Midbrain (tissue), 1 donor: ENCODE measurements around the gene PRLR.
"Not testable (repeated sequence)": the region's sequence is repeated elsewhere in the genome, so short reads cannot be mapped to it uniquely, and the experiment has no call there.

ENCODE experiments used
- DNase-seq: peaks from one replicate; lab custom pipeline; 2025; lab: John Stamatoyannopoulos, UW

The PRLR gene

DNA sequence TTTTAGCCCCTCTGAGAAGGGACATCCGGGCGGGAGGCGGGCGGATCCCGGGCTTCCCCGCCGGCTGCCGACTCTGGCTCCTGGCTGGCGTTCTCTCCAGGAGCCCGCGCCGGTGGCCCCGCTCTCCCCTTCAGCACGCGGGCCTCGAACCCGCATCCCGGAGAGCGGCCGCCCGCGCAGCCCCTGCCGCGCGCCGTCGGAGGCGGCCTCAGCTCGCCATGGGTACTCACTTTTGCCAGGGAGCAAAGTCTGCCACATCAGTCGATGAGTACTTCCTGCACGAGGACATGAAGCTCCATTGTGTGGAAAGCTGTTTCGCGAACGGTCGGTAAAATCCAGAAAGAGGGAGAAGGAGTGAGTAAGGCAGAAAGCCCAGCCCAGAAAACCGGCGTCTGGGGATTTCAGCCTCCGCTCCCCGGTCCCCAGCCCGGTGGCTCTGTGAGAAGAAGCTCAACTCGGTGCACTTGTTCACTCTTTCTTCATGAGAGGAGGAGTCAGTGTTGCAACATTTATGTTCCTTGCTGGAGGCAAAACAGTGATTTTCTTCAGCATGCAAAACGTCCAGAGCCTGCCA lies at the start of gene PRLR:
PRLR (minus strand) TSS at position 450 of the 574 bp plus-strand sequence. CDS start 140,867 bp downstream, outside the sequence.
- DNase-seq: peak; percentile 8

DNA sequence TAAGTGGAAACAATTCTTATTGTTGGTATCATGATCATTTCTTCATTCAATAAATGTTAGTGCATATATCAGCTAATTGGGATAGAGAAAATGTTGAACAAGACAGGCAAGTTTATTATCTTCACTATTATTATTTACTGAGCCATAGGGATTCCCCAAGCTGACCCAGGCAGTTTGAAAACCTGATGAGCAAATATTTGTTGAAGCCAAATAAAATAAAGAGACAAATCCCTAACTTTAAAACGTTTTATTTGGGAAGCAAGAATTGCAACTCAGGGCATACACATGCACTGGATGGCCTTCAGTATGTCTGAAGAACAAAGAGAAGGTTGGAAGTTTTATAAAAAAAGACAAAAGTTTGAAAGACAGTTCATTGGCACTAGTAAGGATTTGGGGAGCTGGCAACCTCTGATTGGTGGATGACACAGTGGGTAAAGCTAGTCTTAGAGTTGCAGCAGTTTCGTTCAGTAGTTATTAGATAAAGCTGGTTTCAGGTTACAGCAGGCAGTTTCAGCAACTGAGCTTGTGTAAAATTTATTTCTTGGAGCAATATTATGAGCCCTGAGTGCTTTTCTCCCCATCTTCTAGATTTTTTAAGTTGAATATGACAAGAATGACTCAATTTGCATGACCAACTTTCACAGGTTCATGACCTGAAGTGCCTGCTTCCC lies 44.7 kb upstream of the PRLR start:
- DNase-seq: no peak

DNA sequence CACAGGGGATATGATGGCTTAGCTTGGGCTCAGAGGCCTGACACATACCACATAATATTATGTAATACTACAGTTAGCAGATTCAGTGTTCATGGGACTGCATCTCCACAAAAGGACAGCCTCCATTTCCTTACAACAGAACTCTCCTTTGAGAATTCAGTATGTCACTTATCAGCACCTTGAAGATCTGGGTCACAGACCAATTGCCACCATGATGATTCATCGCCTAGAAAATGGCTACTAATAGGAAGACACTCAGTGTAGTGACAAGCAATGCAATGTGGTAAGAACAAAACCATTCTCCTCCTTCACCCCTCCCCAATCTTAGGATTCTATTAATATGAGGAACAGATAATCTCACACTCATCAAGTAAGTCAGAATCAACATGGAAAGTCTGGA lies 38.7 kb upstream of the PRLR start:
- no peak for DNase-seq

DNA sequence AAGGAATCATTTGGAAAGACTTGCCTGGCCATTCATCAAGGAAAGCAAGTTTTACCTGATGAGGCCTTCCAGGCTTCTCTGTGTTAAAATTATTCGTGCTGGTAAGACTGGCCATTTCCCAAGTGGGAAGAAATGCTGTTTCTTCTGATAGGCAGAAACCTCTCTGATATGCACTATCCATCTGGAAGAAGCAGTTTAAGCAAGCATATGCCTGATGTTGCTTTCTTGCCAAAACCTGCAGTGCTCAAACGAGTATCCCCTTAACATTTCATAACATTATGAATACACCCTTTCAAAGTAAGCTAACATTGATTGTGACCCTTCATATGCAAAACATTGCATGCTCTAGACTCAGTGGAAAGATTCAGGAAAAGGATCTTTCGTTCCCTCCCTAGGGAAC lies 36.0 kb upstream of the PRLR start:
- DNase-seq: no peak

DNA sequence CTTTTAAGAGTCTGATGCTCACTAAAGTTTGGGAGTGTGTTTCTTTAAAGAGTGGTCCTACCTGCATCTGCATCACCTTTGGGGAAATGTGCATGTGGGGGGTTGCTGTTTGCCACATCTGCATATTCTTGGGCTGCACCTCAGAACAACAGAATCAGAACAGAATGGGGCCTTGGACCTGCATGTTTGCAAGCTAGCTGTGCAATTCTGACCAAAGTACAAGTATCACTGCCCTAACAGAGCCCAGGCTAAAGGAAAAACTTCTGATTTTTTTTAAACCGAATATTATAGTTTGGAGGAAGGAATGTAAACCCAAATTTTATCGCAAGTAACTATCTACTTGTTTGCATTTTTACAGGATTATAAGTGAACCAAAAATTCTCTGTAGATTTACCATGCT lies 34.2 kb upstream of the PRLR start:
- no peak for DNase-seq

GRCh38 chr5:35263266-35263877 lies 33.1 kb upstream of the PRLR start:
- DNase-seq: no peak

DNA sequence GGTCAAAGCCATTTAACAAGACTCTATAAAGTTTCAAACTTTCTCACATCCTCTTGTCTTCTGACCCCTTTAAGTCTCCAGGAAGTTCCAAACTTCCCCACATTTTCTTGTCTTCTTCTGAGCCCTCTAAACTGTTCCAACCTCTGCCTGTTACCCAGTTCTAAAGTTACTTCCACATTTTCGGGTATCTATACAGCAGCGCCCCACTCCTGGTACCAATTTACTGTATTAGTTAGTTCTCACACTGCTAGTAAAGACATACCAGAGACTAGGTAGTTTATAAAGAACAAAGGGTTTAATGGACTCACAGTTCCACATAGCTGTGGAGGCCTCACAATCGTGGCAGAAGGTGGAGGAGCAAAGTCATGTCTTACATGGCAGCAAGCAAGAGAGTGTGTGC lies 23.3 kb upstream of the PRLR start:
- DNase-seq: no peak

DNA sequence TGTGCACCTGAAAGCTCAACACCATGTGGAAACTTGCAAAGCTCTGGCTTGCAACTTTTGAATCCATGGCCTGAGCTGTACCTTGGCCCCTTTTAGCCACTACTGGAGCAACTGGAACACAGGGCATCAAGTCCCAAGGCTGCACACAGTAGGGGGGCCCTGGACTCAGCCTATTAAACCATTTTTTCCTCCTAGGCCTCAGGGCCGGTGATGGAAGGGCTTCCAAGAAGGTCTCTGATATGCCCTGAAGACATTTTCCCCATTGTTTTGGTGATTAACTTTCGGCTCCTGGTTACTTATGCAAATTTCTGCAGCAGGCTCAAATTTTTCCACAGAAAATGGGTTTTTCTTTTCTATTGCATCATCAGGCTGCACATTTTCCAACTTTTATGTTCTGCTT lies 22.7 kb upstream of the PRLR start:
- DNase-seq: no peak

DNA sequence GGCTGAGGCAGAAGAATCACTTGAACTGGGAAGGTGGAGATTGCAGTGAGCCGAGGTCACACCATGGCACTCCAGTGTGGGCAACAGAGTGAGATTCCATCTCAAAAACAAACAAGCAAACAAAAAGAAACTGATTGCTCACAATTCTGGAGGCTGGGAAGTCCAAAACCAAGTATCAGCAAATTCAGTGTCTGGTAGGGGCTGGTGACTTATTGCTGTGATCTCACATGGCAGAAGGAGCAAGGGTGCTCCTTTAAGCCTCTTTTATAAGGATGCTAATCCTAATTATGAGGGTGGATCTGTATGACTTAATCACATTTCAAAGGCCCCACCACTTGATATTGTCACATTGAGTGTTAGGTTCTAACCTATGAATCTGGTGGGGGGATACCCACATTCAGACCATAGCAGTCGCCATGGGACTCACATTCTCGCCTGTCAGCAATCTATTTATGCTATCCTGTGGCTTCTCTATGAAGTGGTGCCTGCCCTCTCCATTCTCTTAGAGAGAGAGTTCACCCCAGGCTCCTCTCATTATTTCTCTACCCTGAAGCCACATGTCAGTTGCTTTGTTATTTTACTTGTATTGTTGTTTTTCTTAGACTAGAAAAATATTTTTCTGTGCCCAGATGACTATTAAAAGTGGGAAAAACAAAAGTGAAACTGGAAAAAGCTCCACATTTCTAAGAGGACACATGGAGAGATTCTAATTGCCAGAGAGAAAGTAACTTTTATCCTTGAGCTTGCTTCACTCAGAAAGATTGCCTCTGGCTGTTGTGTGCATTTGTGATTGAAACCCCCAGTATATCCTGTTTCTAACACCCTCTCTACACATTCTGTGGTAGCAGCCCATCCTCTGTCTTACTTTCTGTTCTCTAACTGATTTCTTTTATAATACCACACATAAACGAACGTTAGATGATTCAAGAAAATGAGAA lies 18.8 kb upstream of the PRLR start:
- no peak for DNase-seq

- no peak for DNase-seq
These were observed 17.4 kb upstream of the PRLR start for GRCh38 chr5:35247648-35248034.

GRCh38 chr5:35246900-35247647 lies 16.8 kb upstream of the PRLR start:
- DNase-seq: peak; percentile 24

- no peak for DNase-seq
These were observed 16.1 kb upstream of the PRLR start for GRCh38 chr5:35246411-35246810.

GRCh38 chr5:35245371-35245770 lies 15.1 kb upstream of the PRLR start:
- not testable (repeated sequence) for DNase-seq

GRCh38 chr5:35244171-35244570 lies 13.9 kb upstream of the PRLR start:
- no peak for DNase-seq

DNA sequence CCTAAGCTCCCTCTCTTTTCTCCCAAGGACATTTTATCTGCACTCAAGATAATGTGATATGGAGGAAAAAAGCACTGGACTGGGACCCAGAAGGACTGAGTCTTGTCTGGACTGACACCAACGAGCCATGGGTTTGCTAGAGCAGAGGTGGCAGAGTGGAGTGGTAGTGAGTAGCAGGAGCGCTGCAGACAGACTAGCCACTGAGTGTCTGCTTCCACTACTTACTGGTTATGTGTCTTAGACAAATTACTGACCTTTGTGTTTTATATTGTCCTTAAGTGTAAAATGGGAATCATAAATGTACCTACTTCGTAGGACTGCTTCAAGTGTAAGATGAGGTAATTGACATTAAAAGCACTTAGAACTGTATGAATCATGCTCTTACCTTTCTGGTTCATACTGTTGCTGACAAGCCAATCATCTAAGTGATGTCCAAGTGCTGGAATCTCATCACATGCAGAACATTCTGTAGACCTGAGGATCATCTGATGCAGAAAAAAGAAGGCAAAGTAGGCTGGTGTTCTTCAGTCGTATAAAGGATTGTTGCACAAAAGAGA lies 12.5 kb upstream of the PRLR start:
- no peak for DNase-seq

DNA sequence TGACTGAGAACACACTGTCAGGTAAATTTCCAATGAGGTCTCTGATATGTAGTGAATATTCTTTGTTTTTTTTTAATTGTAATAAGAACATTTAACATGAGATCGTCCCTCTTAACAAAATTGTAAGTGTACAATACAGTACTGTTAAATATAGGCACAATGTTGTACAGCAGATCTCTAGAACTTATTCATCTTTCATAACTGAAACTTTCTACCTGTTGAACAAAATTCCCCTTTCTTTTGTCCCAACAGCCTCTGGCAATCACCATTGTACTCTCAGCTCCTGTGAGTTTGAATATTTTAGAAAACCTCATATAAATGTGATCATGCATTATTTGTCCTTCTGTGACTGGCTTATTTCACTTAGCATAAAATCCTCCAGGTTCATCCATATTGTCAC lies 10.6 kb upstream of the PRLR start:
- DNase-seq: no peak

GRCh38 chr5:35239911-35240610 lies 9.8 kb upstream of the PRLR start:
- DNase-seq: no peak

DNA sequence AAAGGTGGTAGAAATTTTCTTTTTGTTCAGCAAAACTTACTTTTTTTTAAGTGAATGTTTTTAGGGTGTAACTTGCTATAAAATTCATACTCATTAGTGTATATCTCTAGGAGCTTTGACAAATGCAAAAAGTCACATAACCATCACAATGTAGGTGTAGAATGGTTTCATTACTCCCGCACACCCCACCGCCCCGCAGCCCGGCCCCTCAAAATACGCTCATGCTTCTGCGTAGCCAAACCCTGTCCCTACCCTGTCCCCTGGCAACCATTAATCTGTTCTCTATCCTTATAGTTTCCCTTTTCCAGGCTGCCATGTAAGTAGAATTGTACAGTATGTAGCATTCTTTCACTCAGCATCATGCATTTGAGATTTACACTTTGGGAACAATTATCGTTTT lies 9.2 kb upstream of the PRLR start:
- no peak for DNase-seq

GRCh38 chr5:35237580-35238376 lies 7.5 kb upstream of the PRLR start:
- DNase-seq: no peak

DNA sequence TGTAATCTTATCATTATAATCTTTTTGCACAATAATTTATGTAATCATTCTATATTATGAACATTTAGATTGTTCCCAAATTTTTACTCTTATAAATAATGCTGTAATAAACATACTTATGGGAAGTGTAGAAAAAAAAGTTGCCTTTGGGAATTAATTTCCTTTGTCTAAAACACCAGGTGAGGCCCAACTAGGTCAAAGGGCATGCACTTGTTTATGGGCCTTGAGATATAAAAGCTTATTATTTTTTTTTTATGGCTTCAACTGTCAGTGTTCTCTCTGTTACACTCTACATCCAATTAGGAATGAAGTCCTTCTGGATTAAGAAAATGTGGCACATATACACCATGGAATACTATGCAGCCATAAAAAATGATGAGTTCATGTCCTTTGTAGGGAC lies 6.5 kb upstream of the PRLR start:
- DNase-seq: no peak
